ENCODE results near the gene RNF152. TPM values are rescaled to one million over a fixed set of nuclear protein-coding genes. Genes with fewer than 3 reads are reported as not detected.

Gene RNF152
- total RNA-seq, 1 experiment from 2014 or later: 2.3 TPM

DNA sequence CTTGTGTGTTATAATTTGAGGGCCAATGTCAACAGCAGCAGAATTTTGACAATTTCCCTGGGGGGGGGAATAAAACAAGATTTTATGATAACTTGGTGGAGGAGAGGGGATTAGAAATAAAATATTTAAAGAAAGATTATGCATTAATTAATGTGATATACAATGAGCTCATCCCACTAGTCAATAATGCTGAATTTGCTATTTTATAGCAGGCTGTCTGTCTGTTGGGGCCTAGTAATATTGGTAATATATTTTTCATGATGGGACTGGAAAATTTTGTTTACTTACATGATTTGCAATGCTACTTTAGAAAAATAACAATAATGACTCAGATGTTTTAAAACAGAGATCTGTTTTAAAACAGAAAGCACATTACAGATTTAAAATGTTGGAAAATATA lies 118.0 kb downstream of the RNF152 start:
- H3K36me3 Mint-ChIP-seq (ENCODE audit: insufficient read depth in 1 of 3, low read depth in 3 of 3): peaks cover 0 to 20% (median 4%) of the 10 kb centered on the region in 3 experiments; a peak in 5 of 7 replicates
- TF ChIP-seq, protein P1, sequence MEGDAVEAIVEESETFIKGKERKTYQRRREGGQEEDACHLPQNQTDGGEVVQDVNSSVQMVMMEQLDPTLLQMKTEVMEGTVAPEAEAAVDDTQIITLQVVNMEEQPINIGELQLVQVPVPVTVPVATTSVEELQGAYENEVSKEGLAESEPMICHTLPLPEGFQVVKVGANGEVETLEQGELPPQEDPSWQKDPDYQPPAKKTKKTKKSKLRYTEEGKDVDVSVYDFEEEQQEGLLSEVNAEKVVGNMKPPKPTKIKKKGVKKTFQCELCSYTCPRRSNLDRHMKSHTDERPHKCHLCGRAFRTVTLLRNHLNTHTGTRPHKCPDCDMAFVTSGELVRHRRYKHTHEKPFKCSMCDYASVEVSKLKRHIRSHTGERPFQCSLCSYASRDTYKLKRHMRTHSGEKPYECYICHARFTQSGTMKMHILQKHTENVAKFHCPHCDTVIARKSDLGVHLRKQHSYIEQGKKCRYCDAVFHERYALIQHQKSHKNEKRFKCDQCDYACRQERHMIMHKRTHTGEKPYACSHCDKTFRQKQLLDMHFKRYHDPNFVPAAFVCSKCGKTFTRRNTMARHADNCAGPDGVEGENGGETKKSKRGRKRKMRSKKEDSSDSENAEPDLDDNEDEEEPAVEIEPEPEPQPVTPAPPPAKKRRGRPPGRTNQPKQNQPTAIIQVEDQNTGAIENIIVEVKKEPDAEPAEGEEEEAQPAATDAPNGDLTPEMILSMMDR (conservative IDR thresholded peaks at IDR 0.05): no peak

More for the DNA sequence above, 118.0 kb downstream of the RNF152 start:
- Histone ChIP-seq H3K9me3 (ENCODE audit: control insufficient read depth, low read depth, low read length) (no peaks in the 10 kb centered on the region), H3K4me2 (ENCODE audit: insufficient read depth, insufficient read length, low read length) (no peak overlapping the region), H3T11ph (ENCODE audit: low read length) (no peak overlapping the region), H2AFZ (ENCODE audit: low read length) (no peak overlapping the region), H3K79me1 (ENCODE audit: insufficient read depth, low read depth, low read length, poor library complexity, severe bottlenecking) (no peaks in the 10 kb centered on the region), H2BK120ac (ENCODE audit: low read depth, low read length, poor library complexity, severe bottlenecking) (no peak overlapping the region), H4K91ac (ENCODE audit: insufficient read length, low read depth, low read length) (no peak overlapping the region), H2BK20ac (ENCODE audit: low read depth, low read length, poor library complexity, severe bottlenecking) (no peak overlapping the region), H2BK15ac (ENCODE audit: low read depth, low read length) (no peak overlapping the region), H4K20me1 (ENCODE audit: control insufficient read depth, insufficient read depth, insufficient read length) (no peaks in the 10 kb centered on the region), H3K18ac (ENCODE audit: insufficient read length, low read depth, low read length) (no peak overlapping the region), H4K5ac (ENCODE audit: insufficient read length, low read depth, low read length) (no peak overlapping the region), H3K79me2 (ENCODE audit: insufficient read depth, low read length) (no peaks in the 10 kb centered on the region), H3K9ac (ENCODE audit: extremely low read depth, insufficient read length, low read length) (no peak overlapping the region), H4K8ac (replicated peaks; ENCODE audit: insufficient read length, low read depth, low read length) (no peak overlapping the region), H3K23ac (ENCODE audit: insufficient read length, low read depth, low read length) (no peak overlapping the region), H2BK12ac (ENCODE audit: insufficient read length, low read depth, low read length) (no peak overlapping the region), H2BK5ac (ENCODE audit: insufficient read length, low read length) (no peak overlapping the region), H3K27ac (ENCODE audit: insufficient read length, low read depth, low read length) (no peak overlapping the region), H3K27me3 (ENCODE audit: insufficient read depth, low read length) (no peaks in the 10 kb centered on the region), H3K14ac (ENCODE audit: insufficient read depth, low read length) (no peak overlapping the region), H2AK5ac (ENCODE audit: insufficient read length, low read length) (no peak overlapping the region), H3K4ac (ENCODE audit: low read depth, low read length) (no peak overlapping the region), H3K23me2 (ENCODE audit: insufficient read length, low read depth, low read length, poor library complexity, severe bottlenecking) (no peaks in the 10 kb centered on the region), H3K4me1 (ENCODE audit: insufficient read depth, low read length) (no peaks in the 10 kb centered on the region), H3K56ac (ENCODE audit: insufficient read length, low read depth, low read length) (no peak overlapping the region)
- no peaks in the 10 kb centered on the region; the same call in 1 of the 2 replicates for H3K27me3 Mint-ChIP-seq (ENCODE audit: low read depth)
- H3K4me1 Mint-ChIP-seq: peaks cover 0 to 4% of the 10 kb centered on the region in 2 experiments; a peak in 3 of 4 replicates
- no peak overlapping the region for H3K4me3 Mint-ChIP-seq
- no peak overlapping the region for H3K27ac Mint-ChIP-seq
- DNase-seq: no peak
- H3K9me3 Mint-ChIP-seq: peaks cover 10 to 15% of the 10 kb centered on the region in 2 experiments; a peak in 4 of 5 replicates
